DND-41 (cell line): ENCODE measurements around the gene HGF.

Source experiments
- EZH2 ChIP-seq: IDR thresholded peaks from 3 replicates; pipeline ENCODE4 v1.6.1; 2012; ENCODE audit warnings: borderline replicate concordance, low read depth, mild to moderate bottlenecking, moderate library complexity, low read length, inconsistent platforms; ENCODE audit not compliant: severe bottlenecking
- TF ChIP-seq, protein P1 (sequence below): IDR thresholded peaks from 2 replicates; pipeline ENCODE4 v1.5.1; 2012; ENCODE audit warnings: borderline replicate concordance, low read length, moderate library complexity, mild to moderate bottlenecking; ENCODE audit not compliant: poor library complexity, severe bottlenecking; ENCODE audit errors: extremely low read depth

DNA sequence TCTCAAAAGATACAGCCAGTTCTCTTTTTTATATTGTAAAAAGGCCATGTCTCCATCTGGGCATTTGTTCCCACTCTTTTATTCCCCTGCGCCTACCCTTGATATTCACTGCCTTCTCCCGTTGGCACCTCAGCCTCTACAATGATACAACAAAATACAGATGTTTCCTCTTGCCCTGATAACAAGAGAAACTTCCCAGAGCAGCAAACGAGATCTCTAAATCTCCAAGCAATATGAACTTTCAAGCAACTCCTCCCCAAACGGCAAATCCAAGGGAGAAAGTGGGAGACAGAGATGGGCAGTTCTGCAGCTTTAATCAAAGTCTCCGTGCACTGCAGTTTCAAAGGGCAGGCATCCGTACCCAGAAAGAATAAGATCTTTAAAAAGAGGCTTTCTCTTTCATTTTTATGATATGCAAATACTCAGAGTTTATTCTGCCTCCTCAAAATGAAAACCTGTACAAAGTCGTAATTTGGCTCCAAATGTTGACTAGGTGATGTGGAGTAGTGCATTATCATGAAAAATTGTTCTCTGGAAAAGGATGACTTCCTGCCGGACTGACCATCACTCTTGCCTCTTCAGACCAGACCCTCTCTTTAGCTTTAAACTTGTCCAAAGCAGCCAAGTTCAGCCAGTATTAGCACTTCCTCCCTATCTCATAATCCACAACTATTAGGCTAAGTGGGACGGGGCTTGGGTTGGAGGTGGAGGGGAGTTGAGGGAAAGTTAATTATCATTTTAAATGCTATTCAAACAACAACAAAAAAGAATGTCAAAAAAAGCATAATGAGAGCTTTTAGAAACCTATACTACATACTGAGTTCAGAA lies 682 bp downstream of the HGF start:
- TF ChIP-seq, protein P1, sequence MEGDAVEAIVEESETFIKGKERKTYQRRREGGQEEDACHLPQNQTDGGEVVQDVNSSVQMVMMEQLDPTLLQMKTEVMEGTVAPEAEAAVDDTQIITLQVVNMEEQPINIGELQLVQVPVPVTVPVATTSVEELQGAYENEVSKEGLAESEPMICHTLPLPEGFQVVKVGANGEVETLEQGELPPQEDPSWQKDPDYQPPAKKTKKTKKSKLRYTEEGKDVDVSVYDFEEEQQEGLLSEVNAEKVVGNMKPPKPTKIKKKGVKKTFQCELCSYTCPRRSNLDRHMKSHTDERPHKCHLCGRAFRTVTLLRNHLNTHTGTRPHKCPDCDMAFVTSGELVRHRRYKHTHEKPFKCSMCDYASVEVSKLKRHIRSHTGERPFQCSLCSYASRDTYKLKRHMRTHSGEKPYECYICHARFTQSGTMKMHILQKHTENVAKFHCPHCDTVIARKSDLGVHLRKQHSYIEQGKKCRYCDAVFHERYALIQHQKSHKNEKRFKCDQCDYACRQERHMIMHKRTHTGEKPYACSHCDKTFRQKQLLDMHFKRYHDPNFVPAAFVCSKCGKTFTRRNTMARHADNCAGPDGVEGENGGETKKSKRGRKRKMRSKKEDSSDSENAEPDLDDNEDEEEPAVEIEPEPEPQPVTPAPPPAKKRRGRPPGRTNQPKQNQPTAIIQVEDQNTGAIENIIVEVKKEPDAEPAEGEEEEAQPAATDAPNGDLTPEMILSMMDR = no peak
- no peak for TF ChIP-seq EZH2
